Measurements from ENCODE around the gene KCTD2.
"Not testable (repeated sequence)": the region's sequence is repeated elsewhere in the genome, so short reads cannot be mapped to it uniquely, and the experiment has no call there.

KCTD2 gene, protein sequence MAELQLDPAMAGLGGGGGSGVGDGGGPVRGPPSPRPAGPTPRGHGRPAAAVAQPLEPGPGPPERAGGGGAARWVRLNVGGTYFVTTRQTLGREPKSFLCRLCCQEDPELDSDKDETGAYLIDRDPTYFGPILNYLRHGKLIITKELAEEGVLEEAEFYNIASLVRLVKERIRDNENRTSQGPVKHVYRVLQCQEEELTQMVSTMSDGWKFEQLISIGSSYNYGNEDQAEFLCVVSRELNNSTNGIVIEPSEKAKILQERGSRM

DNA sequence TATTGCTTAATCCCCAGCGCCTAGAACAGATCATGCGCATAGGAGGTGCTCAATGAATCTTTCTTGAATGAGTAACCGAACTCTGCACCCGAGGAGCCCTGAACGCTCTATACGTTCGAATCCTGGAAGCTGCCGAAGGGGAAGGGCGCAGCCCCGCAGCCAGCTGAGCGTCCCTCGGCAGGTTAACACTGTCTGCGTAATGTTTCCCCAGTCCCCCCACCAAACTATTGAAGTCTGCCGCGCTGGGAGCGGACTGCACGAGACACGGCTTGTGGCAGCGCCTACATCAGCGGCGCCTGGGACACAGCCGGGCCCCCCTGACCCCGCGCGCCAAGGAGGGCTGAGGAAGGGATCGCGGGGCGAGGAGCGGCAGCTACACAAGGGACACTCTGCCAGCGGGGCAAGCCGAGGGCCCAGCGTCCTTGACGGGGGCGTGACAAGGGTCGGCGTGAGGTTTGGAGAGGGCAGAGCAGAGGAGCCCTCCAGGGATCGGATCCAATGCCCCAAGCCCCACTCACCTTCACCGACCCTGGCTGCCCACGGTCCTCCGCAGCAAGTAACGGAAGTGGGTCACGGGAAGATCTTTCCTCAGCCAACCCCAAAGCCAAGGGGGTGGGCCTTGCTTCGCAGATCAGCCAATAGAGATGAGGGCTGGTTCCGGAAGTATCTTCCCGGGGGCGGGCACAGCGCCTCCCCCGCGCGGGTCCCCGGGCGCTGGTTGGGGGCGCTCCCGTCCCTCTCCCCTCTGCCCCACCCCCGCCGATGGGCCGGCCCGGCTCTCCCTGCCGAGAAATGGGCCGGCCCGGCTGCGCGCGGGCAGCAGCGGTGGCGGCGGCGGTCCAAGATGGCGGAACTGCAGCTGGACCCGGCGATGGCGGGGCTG, at the start of gene KCTD2, which contains the start of gene ATP5PD:
TSS of gene KCTD2 (plus strand) at position 819 of the 883 bp plus-strand sequence. CDS start at position 845, 26 bp downstream.
TSS of gene ATP5PD (minus strand) at position 563 of the 883 bp plus-strand sequence. CDS start 4,319 bp downstream, outside the sequence.
- peak; percentile 90 to 96 for DNase-seq (ENCODE audit: low read depth in 2 of 2)

DNA sequence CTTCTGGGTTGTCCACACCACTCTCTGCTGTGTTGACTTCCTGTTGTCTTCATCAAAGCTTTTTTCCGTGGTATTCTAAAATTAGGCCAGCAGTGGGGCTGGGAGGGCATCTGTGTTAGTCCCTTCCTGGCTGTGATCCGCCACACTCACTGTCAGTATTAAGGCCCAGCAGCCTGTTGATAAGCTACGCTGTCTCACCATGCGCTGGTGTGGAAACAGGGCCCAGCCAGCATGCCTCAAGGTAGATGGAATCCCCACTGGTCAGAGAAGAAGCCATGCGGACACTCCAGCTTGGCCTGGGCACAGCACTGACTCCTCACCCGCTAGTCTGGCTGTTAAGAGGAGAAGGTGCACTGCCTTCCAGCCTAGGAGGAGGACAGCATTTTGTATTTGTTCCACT, 48.2 kb upstream of the KCTD2 start:
- no peak for DNase-seq (ENCODE audit: low read depth in 2 of 2)

DNA sequence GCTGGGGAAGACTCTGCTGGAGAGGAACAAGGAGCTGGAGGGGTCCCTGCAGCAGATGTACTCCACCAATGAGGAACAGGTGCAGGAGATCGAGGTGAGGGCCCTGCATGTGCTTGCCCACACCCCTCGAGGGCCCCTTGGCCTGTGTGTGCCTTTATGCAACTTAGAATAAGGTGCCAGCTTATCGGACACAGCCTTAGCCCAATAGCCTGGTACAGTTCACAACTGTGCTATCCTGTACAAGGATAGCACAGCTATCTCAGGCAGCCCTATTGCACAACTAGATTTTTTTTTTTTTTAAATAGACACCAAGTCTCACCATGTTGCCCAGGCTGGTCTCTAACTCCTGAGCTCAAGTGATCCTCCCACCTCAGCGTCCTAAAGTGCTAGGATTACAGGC, 47.5 kb upstream of the KCTD2 start:
- no peak for DNase-seq (ENCODE audit: low read depth in 2 of 2)

DNA sequence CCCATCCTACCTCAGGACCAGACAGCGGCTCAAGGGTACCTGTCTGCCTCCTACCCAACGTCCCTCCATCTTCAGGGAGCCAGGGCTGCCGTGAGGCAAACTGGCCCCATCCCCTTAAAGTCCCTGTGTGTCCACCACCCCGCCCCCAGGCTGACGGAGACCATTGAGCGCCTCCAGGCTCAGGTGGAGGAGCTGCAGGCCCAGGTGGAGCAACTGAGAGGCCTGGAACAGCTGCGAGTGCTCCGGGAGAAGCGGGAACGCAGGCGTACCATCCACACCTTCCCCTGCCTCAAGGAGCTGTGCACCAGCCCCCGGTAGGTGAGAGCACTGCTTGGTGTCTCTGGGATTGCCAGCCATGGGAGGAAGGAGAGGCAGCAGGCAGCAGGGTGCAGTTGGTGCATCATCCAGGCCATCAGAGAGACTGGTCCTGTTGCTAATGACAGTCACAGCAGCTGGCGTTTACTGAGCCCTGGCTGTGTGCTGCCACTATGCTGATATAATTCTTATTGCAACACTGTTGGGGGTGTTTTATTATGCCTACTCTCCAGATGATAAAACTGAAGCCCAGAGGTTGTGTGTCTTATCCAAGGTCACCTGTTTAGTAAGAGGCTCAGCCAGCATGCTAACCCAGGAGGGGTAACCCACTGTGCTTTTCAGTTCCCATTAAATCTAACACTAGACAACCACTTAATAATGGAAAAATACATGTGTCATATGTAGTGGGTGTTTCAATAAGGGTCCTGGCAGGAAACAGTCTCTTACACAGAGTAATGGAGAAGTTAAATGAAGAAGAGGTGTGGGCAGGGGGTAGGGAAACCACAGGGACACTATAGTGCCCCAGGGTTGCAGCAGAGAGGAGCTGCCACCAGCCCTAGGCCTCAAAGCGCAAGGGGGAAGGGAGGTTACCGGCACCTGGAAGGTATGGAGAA, 44.8 kb upstream of the KCTD2 start:
- DNase-seq (ENCODE audit: low read depth in 2 of 2): no peak

DNA sequence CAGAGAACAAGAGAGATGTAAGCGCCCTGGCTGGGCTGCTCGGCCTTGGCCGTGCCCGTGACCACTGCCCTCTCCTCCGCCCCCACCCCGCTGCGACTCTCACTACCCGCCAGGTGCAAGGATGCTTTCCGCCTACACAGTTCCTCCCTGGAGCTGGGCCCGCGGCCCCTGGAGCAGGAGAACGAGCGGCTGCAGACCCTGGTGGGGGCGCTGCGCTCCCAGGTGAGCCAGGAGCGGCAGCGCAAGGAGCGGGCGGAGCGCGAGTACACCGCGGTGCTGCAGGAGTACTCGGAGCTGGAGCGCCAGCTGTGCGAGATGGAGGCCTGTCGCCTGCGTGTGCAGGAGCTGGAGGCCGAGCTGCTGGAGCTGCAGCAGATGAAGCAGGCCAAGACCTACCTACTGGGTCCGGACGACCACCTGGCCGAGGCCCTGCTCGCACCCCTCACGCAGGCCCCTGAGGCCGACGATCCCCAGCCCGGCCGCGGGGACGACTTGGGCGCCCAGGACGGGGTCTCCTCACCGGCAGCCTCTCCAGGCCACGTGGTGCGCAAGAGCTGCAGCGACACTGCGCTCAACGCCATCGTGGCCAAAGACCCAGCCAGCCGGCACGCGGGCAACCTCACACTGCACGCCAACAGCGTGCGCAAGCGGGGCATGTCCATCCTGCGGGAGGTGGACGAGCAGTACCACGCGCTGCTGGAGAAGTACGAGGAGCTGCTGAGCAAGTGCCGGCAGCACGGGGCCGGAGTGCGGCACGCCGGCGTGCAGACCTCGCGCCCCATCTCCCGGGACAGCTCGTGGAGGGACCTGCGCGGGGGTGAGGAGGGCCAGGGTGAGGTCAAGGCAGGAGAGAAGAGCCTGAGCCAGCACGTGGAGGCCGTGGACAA, 43.7 kb upstream of the KCTD2 start:
- no peak for DNase-seq (ENCODE audit: low read depth in 2 of 2)

DNA sequence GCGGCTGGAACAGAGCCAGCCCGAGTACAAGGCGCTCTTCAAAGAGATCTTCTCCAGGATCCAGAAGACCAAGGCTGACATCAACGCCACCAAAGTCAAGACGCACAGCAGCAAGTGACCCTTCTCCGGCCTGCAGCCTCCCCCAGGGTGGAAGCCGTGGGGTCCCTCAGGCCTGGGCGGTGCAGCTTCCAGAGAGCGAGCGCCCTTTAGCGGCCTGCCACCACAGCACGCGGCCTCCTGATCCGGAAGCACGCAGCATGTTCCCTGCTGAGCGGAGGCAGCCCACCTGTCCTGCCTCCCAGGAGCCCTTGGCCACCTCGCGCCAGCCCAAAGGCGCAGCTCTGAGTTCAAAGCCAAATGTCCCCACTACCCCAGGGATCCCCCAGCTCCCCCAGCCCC, 43.1 kb upstream of the KCTD2 start:
- no peak for DNase-seq (ENCODE audit: low read depth in 2 of 2)

DNA sequence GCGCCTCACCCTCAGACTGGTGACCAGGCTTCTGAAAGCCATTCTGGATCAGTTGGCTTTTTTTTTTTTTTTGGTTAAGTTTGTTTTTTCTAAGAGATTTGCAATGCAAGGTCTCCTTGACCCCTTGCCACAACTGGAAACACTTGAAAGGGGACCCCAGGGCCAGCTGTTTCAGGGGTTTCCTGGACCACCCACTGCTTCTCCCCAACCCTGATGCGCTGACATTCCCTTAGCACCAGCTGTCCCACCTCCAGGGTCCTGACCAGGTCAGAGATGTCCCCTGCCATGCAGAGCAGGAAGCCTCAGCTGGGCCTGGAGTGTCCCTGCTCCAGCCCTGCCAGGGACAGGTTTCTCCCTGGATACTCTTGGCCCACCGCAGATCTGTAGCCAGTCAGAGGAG, 42.7 kb upstream of the KCTD2 start:
- DNase-seq (ENCODE audit: low read depth in 2 of 2): no peak

DNA sequence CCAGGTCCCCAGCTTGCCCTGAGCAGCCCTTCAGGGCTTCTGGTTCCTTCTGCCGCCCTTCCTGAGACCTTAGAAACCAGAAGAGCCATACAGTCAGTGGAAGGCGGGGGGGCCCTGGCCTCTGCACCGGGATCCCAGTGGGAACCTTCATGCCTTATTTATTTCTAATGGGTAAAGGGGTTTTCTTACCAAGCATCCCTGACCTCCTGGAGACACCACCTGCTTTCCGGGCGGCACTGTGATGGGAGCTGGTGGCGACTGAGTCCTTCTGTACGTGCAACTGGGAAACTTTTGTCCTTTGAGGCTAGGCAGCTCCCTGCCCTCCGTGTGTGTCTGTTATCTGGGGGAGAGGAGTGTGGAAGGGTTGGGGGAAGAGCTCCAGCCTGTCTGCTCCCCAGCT, 41.7 kb upstream of the KCTD2 start:
- DNase-seq (ENCODE audit: low read depth in 2 of 2): no peak

DNA sequence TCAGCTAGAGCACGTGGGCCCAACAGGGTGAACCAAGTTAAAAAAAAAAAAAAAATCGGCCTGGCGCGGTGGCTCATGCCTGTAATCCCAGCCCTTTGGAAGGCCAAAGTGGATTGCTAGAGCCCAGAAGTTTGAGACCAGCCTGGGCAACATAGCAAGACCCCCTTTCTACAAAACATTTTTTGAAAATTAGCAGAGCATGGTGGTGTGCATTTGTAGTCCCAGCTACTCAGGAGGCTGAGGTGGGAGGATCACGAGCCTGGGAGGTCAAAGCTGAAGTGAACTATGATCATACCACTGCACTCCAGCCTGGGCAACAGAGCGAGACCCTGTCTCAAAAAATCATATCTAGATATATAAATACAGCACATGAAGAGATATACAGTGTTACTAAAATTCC, 40.9 kb upstream of the KCTD2 start:
- DNase-seq (ENCODE audit: low read depth in 2 of 2): not testable (repeated sequence)

DNA sequence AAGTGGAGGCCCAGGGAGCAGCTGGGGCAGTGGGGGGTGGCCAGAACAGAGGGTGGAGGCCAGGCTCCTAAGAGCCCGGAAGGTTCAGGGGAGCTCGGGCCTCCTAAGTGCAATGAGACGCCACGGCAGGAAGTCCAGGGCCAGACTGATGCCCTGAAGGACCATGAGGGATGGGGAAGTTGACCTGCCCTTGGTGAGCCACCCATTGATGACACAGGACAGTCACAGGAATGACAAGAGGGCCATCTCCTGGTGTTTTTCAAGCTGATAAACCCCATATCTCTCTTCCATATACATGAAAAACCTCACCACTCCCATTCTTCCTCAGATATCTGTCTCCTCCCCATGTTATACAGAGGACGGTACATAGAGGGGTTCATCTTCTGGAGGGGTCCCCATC, 40.4 kb upstream of the KCTD2 start:
- no peak for DNase-seq (ENCODE audit: low read depth in 2 of 2)

DNA sequence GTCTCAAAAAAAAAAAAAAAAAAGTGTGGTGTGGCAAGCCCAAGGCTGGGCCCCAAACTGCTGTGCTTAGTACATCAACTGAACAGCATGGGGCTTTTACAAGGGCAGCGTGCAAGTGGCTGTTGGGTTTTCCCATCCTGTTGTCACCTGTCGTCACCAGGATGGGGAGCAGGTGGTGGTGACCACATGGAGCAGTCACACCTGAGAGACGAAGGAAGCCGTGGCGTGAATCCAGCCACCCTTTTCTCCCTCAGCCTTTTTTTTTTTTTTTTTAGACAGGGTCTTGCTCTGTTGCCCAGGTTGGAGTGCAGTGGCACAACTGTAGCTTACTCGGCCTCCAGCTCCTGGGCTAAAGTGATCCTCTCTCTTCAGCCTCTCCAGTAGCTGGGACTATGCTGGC, 38.7 kb upstream of the KCTD2 start:
- no peak for DNase-seq (ENCODE audit: low read depth in 2 of 2)

DNA sequence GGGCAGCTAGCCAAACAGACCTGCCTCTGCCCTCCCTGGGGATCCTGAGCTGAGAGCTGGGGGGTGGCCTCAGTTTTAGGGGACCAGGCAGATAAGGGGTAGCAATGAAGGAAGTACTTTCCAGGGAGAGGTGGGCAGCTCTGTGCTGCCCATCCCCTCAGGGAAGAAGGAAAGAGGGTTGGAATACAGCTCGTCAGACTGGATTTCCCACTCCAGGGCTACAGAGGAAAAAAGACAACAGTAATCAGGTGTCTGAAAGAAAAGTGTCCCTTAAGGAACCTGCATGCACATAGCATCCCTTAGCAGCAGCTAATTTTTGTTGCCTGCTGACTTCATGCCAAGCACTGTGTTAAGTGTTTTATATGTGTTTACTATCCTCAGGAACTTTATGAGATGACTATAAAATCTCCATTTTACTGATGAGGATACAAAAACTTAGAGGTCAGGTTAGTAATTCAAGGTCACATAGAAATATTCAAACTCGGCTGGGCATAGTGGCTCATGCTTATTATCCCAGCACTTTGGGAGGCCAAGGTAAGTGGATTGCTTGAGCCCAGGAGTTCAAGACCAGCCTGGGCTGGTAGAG, 37.8 kb upstream of the KCTD2 start:
- DNase-seq (ENCODE audit: low read depth in 2 of 2): no peak

DNA sequence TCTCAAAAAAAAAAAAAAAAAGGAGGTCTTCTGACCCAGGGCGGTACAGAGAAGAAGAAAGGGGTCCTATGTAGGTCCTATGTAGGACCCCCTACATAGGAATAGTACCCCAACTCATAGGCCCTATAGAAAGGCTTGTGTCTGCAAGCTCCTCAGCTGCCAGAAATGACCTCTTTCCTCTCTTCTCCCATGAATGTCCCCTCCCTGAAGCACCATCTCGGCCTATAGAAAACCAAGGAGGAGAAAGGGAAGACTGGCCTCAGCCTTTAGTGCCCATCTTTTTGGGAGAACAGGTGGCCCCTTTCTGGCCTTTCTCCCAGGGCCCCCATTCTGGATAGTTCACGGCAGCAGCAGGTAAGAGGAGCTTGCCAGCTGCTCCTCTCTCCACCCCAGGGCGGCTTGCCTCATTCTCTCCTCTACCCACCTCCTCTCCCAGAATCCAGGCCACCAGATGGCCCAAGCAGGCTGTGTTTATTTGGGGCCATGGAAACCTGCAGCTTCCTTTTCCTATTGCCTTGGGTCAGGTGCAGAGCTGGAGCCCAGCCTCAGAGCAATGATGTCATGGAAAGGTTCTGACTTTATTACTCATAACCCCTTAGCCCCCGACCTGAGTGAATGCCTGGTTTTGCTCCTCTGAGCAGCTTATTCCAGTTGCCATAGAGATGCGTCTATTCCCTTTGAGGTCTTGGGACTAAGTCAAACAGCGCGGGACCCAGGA, 36.2 kb upstream of the KCTD2 start:
- no peak for DNase-seq (ENCODE audit: low read depth in 2 of 2)

DNA sequence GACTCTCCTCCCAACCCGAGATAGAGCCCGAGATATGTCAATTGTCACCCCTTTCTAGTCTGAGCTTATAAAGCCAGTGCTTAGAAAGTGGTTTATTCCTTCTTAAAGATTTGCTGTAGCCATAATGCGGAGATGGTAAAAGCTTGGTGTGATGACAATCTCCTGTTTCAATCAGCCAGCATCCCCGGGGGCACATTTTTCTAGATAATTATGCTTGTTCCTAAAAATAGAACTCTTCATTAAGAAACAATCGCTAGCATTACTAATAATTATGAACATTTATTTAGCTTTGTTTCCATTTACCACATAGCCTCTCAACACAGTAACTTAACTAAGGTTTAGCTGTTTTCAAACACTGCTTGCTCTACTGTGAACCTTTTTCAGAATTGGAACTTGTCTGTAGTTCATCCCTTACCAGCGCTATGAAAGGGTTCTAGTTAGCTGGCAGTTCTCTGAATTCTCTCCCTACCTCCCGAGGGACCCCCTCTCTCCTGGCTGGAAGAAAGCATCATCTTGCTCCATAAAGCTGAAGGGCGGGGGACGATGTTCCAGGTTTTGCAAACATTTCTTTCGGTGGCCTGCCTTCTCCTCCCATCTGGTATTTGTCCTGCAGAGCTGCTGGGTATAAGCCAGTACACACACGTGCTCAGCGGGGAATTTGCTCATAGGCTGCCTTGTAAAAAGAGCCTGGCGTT, 35.5 kb upstream of the KCTD2 start:
- DNase-seq (ENCODE audit: low read depth in 2 of 2): no peak

DNA sequence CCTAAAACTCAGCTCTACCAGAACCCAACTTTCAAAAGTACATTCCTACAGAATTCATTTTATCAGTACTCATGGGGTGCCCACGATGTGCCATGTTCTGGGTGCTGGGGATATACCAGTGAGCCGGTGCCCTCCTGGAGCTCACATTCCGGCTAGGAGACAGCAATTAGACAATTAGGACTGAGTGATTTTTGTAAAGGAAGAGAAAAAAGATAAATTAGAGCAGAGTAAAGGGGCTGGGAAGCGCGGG, 35.0 kb upstream of the KCTD2 start:
- no peak for DNase-seq (ENCODE audit: low read depth in 2 of 2)

DNA sequence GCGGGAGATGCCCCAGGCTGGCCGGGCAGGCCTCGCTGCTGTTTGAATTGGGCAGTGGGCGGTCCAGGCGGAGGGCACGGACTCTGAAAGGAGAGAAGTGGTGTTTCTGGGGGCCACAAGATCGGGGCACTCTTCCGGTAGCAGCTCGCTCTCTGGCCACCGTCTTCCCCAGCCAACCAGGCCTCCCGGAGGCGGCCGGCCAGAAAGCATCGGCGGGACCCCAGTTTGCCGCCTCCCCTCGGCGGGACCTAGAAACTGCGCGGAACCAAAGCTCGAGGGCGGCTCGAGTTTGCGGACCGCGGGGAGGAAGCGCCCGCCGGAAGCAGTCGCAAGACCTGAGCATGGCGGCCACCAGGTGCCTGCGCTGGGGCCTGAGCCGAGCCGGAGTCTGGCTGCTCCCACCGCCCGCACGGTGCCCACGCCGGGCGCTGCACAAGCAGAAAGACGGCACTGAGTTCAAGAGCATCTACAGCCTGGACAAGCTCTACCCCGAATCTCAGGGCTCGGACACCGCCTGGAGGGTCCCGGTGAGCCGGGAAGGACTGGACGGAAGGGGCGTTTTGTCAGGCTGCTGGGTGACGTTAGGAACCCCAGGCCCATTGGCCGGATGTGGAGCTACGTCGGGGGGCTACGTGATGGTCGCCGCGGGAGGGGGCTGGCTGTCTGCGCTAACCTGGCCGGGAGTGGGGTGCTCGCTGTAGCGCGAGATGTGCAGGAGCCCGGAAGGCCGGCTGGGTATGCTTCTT, 34.5 kb upstream of the KCTD2 start, which contains the start of gene MRPL58:
TSS of gene MRPL58 (plus strand) at position 325 of the 746 bp plus-strand sequence. CDS start at position 342, 17 bp downstream.
- peak; percentile 77 to 80 for DNase-seq (ENCODE audit: low read depth in 2 of 2)

DNA sequence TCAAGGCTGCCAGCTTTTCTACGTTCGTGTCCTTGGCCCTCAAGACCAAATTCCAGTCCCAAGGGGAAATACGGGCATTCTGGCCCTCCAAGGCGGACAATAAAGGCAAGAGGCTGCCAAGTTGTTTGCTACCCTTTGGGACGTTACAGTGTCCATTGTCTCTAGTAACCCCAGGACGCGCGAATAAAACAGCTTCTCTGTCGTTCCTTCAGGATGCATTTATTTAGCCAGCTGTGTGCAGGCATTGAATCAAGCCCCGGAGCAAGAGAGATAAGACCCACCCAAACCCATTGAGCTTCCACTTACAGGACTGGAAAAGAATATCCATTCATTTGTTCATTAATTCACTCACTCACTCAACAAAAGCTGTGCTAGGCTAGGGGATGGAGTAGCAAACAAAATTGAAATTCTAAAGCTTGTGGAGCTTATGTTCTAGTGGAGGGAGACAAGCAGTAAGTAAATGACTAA, 33.9 kb upstream of the KCTD2 start:
- DNase-seq (ENCODE audit: low read depth in 2 of 2): no peak

DNA sequence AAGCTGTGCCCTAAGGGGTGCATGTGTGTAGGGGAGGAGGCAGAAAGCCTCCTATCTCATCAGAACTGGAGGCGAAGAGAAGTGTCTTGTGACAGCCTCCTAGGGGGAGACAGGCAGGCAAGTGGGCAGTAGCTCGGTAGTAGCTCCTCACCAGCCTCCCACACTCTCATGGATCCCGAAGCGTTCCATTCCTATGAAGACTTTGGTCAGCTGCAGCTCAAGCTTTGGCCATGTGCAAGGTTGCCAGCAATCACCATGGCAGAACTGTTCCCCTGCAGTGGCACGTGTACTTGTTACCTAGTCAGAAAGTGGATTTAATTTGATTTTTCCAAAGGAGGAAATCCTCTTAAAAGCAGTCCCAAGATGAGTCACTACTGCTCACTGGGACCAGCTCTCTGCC, 27.9 kb upstream of the KCTD2 start:
- no peak for DNase-seq (ENCODE audit: low read depth in 2 of 2)

DNA sequence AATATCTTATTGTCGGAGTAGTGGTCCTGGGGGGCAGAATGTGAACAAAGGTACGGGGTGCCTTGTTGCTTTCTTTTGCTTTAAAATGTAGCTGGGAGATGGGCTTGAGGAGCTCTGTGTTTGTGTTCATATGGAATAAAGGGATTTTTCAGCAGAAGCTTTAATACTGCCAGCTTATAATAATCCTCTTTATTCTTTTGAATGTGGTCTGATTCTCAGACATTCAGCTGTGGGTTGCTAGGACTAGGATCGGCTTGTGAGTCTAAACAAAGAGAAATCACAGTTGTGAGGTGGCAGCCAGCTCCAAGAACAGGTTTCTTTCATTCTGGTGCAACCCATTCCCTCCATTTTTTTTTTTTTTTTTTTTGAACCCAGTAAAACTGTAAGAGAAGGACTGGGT, 27.3 kb upstream of the KCTD2 start:
- no peak for DNase-seq (ENCODE audit: low read depth in 2 of 2)

Data from stimulated activated CD4-positive, alpha-beta T cell treated with anti-CD3 and anti-CD28 coated beads, Interleukin-4, amount 100 ng/mL, for 48 hours (primary cell).